ENCODE results near the gene AZU1.
"Not testable (repeated sequence)": the region's sequence is repeated elsewhere in the genome, so short reads cannot be mapped to it uniquely, and the experiment has no call there.

The AZU1 gene

GRCh38 chr19:810883-811489 is 16.7 kb upstream of the AZU1 start:
- no peak for DNase-seq

- no peak for DNase-seq
These were observed 16.1 kb upstream of the AZU1 start for GRCh38 chr19:811506-812048.

- no peak for DNase-seq
These were observed 15.4 kb upstream of the AZU1 start for GRCh38 chr19:812049-812746.

- no peak for DNase-seq
These were observed 14.9 kb upstream of the AZU1 start for GRCh38 chr19:812747-813218.

- no peak for DNase-seq
These were observed 14.2 kb upstream of the AZU1 start for GRCh38 chr19:813219-814151.

GRCh38 chr19:814152-815078 is 13.2 kb upstream of the AZU1 start:
- DNase-seq = no peak

- no peak for DNase-seq
These were observed 12.4 kb upstream of the AZU1 start for GRCh38 chr19:815079-815774.

GRCh38 chr19:815775-816499 is 11.7 kb upstream of the AZU1 start:
- no peak for DNase-seq

GRCh38 chr19:816500-816857 is 11.2 kb upstream of the AZU1 start:
- DNase-seq = no peak

- DNase-seq = not testable (repeated sequence)
These were observed 7.4 kb upstream of the AZU1 start for GRCh38 chr19:820212-820611.

- DNase-seq = no peak
These were observed 6.3 kb upstream of the AZU1 start for GRCh38 chr19:821231-821824.

- DNase-seq = no peak
These were observed 5.7 kb upstream of the AZU1 start, which contains the start of gene PLPPR3 for GRCh38 chr19:821825-822503. Gene PLPPR3 (minus strand): TSS chr19:821955. CDS start chr19:821559, 396 bp downstream.

- no peak for DNase-seq
These were observed 4.0 kb upstream of the AZU1 start for GRCh38 chr19:823565-824121.

- DNase-seq = no peak
These were observed 2.8 kb upstream of the AZU1 start for GRCh38 chr19:824885-825284.

GRCh38 chr19:825897-826644 is 1.6 kb upstream of the AZU1 start:
- no peak for DNase-seq

- DNase-seq = no peak
These were observed 325 bp upstream of the AZU1 start for GRCh38 chr19:827314-827709.

GRCh38 chr19:829129-829758 is 1.6 kb downstream of the AZU1 start:
- no peak for DNase-seq
